Dermis microvascular lymphatic vessel endothelial cell (primary cell): Measurements from ENCODE around the gene RGS3. TPM values are rescaled to one million over a fixed set of nuclear protein-coding genes. Genes with fewer than 3 reads are reported as not detected.

ENCODE experiments used
- DNase-seq, 2 donors: peaks; one replicate each; pipeline versions ENCODE4 v3.0.0 to v3.0.0-alpha.2; 2010; ENCODE audit warnings: low read depth in 2 of 2
- total RNA-seq: library from RNA; depleted of rRNA; stranded (reverse); fragments of >200 nt; gene quantifications from 2 replicates; pipeline ENCODE4 v1.2.1, GENCODE V29; 2014

Gene RGS3
- total RNA-seq, 1 donor from 2014 or later, result 180 TPM

GRCh38 chr9:113570749-113571711 lies 107.5 kb downstream of the RGS3 start:
- DNase-seq, result no peak

DNA sequence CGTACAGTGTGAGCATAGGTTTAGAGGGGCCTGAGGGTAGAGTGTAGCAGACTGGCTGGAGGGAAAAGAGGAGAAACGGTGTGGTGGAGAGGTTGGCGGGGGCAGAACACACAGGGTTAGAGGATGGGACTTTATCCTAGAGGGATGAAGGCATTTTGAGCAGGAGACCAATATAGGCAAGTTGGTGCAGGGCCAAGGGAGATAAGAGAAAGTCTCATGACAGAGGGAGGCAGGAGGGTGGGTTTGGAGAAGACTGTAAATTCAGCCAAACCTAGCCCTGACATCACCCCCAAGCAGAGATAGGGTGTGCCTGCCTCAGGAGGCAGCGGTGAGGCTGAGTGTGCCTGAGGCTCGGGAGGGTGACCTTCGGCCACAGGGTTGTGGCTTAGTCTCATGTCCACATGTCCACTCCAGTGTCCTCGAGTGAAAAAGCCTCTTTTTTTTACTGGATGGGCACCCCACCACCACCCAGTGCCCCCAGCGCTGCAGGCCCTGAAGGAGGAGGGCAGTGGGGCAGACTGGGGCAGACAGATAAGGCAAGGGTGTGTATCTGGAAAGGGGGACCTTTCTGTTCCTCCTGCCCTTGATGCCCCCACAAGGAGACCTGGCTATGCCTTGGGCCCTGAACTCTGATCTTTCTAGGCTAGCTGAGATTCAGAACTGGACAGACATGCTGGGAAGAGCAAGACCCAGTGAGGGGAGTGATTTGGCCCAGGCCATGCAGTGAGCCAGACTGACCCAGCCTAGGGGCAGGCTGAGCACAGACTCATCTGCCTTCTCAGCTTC lies 108.7 kb downstream of the RGS3 start:
- DNase-seq, result no peak

DNA sequence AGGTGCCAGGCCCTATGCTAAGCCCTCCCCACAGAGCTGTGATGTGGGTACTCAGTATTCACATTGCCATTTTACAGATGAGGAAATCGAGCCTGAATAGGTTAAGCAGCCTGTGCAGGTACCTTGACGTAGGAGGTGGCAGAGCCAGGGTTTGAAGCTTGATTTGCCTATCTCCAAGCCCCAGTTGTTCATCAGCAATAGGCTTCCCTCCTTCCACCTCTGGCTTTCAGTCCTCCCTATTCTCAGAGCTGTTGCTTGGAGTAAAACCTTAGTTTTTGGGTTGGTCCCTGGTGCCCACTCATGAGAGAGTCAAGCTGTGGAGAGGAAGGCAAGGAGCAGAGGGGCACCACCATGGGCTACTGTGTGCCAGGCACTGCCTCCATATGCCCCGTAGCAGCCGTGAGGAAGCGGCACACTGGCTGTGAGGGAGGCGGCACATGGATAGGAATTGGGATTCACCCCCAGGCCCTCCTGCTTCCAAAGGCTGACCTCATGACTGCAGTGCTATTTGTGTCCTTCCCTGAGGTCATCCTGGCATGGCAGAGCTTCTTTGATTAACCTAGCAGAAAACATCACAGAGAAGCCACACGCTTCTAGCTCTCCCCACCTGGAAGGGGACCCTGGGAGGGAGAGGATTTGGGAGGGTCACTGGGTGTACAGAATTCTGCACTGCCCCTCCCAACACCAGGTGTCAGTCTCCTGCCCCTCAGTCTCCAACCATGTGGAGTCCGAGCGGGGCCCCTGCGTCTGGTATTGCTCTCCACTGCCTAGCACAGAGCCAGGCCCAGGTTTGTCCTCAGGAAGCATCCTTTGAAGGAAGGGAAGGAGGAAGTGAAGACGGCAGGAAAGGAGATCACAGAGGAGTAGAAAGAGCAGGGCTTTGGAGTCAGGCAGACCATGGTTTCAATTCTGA lies 109.8 kb downstream of the RGS3 start:
- no peak for DNase-seq

GRCh38 chr9:113573959-113574352 lies 110.4 kb downstream of the RGS3 start:
- DNase-seq, result no peak

- no peak for DNase-seq
Observed at GRCh38 chr9:113574441-113575262, 111.1 kb downstream of the RGS3 start.

GRCh38 chr9:113577525-113578261 lies 114.2 kb downstream of the RGS3 start:
- peak in 1 of 2 donors; percentile 40 for DNase-seq

DNA sequence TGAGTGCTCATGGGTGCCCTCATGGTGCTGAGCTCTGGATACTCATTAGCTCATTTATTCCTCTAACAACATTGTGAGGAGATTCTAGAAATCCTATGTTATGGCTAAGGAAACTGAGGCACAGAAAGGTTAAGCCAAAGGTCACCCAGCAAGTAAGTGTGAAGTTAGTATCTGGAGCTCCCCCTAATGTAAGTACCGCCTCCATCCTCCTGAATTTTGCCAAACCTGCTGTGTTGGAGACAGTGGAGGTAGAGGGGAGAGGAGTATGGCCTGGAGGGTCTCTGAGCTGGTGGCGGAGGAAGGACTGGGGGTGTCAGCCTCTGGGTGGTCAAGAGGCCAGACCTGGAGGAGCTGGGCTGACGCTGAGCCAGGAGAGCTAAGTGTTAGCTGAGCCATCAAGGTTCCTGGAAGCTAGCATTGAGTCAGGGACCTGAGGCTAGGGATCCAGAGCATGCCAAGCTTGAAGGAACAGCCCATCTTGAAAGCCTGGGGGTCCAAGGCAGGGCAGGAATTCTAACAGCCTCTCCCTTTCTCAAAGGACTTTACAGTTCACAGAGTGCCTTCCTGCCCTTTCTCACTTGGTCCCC lies 114.8 kb downstream of the RGS3 start:
- DNase-seq, result no peak

DNA sequence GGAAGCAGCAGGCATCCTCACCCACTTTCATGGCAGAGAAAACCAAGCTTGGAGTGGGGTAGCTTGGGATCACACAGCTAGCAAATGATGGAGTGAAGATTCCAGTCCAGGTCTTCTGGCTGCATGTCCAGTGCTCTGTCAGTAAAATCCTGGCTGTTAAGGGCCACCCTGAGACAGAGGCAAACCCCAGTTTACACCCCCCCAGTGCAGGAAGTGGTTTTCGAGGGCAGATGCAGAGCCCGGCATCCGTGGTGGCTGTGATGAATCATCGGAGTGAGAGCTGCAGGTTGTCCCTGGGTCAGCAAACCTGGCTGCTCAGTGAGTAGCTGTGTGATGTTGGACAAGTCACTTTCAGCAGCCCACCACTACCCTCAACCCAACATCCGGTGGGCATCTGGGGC lies 115.4 kb downstream of the RGS3 start:
- peak in 1 of 2 donors; percentile 52 for DNase-seq

GRCh38 chr9:113579283-113580040 lies 115.9 kb downstream of the RGS3 start:
- DNase-seq, result peak in 1 of 2 donors; percentile 35

GRCh38 chr9:113580041-113580953 lies 116.8 kb downstream of the RGS3 start:
- DNase-seq, result peak in 1 of 2 donors; percentile 74

GRCh38 chr9:113580954-113581311 lies 117.4 kb downstream of the RGS3 start:
- no peak for DNase-seq

DNA sequence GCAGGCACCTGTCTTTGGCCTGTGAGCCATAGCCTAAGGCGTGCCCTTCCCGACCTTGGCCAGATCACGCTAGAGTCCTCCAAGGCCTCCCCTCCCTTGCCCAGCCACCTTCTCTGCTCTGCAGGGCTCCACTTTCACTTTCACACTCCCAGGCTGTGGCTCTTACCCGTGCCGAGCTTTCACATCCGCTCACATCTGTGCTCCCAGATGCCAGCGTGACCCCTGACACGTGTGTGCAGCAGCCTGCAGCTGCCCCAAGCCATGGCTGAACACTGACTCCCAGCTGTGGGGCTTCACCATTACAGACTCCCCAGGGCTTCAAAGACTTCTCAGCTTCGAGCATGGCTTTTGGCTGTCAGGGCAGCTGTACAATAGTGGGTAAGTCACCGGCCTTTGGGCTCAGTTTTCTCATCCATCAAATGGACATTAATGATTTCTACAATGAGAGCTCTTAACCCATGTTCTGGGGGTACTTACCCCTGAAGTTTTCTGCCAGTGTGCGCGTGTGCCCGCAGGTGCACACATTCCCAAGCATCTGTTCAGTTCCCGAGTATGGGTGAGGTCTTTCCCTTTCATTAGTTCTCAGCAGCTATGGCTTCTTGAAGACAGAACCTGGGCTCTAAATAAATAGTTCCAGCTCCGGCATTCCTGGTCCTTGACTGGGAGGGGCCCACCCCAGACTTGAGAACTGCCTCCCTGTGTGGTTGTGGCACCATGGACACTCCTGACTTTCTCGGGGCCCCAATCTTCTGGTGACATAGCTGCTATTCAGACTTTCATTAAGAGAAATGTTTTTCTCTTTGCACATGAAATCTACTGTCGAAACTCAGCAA lies 118.6 kb downstream of the RGS3 start:
- peak; percentile 71 to 83 for DNase-seq

GRCh38 chr9:113582698-113583200 lies 119.2 kb downstream of the RGS3 start:
- no peak for DNase-seq

- no peak for DNase-seq
Observed at GRCh38 chr9:113583511-113584427, 120.2 kb downstream of the RGS3 start.

DNA sequence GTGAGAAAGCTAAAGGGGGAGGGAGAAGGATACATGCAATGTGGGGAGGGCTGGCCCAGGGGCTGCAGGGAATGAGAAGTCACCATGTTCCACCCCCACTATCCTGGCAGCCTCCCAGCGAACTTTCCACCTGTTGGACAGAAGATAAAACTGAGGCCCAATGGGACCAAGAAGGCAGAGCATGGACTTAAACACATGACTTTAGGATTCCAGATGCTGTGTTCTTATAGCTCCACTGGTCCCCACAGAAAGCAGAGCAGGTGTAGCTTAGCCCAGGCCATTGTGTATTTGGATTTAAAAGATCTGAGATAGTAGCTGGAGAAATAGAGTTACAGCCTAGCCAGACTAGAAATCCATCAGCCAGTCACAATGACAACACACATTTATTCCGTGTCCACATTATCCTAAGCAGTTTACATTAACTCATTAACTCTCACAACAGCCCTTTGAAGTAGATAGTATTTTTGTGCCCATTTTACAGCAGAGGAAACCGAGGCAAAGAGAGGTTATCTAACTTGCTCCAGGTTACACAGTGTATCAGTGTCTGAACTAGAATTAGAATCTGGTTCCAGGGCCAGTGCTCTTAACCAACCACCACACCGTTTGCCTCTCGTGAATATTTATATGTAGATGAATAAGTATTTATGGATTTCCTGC lies 121.0 kb downstream of the RGS3 start:
- DNase-seq, result no peak
